Uterus (tissue), 2 donors: ENCODE measurements around the gene NXT1.

Source experiments
- CTCF ChIP-seq, 4 experiments: fragments of 200-600 bp in 2 of 4; fragments of 450-650 bp in 2 of 4; sonication (generic) in 2 of 4; IDR thresholded peaks; one replicate each; pipeline ENCODE4 v1.5.1; 2016 to 2019; ENCODE audit warnings: antibody characterized with exemption in 4 of 4, mild to moderate bottlenecking in 2 of 4, moderate library complexity in 1 of 4
- POLR2A ChIP-seq, 2 donors: fragments of 450-650 bp; IDR thresholded peaks; one replicate each; pipeline ENCODE4 v1.6.1; 2016; ENCODE audit warnings: antibody characterized with exemption in 2 of 2, mild to moderate bottlenecking in 1 of 2, moderate library complexity in 1 of 2

GRCh38 chr20:23303325-23304102 is 47.1 kb upstream of the NXT1 start:
- TF ChIP-seq CTCF (IDR thresholded peaks at IDR 0.05) (no peak), POLR2A (IDR thresholded peaks at IDR 0.05) (no peak)
